ENCODE measurements around the gene SHC3. TPM values are rescaled to one million over a fixed set of nuclear protein-coding genes. Genes with fewer than 3 reads are reported as not detected.

Gene SHC3
- total RNA-seq, 1 experiment from 2014 or later: 0.66 TPM

- TF ChIP-seq CTCF (conservative IDR thresholded peaks at IDR 0.05; ENCODE audit: low read depth, low read length) (no peak), EZH2phosphoT487 (IDR thresholded peaks at IDR 0.05; ENCODE audit: borderline replicate concordance, low read length) (no peak), EZH2 (IDR thresholded peaks at IDR 0.05; ENCODE audit: low read length, unreplicated experiment) (no peak)
- no peaks in the 10 kb centered on the region for H3K4me1 ChIP-seq (ENCODE audit: insufficient read depth, low read length)
- no peak for ATAC-seq
- H3K79me2 ChIP-seq (ENCODE audit: low read length): no peaks in the 10 kb centered on the region
- no peaks in the 10 kb centered on the region for H3K27me3 ChIP-seq (ENCODE audit: low read length)
- H2AFZ ChIP-seq (ENCODE audit: low read length): no peak overlapping the region
- POLR2A ChIA-PET (ENCODE audit: unreplicated experiment): no interaction called here
- CTCF ChIA-PET: no interaction called here
- no peaks in the 10 kb centered on the region for H3K9me2 ChIP-seq (replicated peaks; ENCODE audit: low read length)
- H3K9ac ChIP-seq (ENCODE audit: low read length): no peak overlapping the region
- no TSS peak for BruUV-seq (replicated peaks)
- H3K9me3 ChIP-seq (ENCODE audit: low read length): no peaks in the 10 kb centered on the region
- no peak overlapping the region for H3K27ac ChIP-seq (ENCODE audit: low read length)
- DNase-seq: no peak
- no peaks in the 10 kb centered on the region for H3K36me3 ChIP-seq (ENCODE audit: low read depth, low read length)
- H3K4me2 ChIP-seq (ENCODE audit: low read length): no peak overlapping the region
- H4K20me1 ChIP-seq (ENCODE audit: low read length): no peaks in the 10 kb centered on the region
- intact Hi-C loops (cut with micrococcal nuclease): no loop called here
- H3F3A ChIP-seq (ENCODE audit: low read length, unreplicated experiment): no peaks in the 10 kb centered on the region
- H3K4me3 ChIP-seq (ENCODE audit: low read length): no peak overlapping the region
These were observed 105.2 kb downstream of the SHC3 start for GRCh38 chr9:89073397-89073796.

GRCh38 chr9:89071591-89071990, 107.0 kb downstream of the SHC3 start:
- no peaks in the 10 kb centered on the region for H3K9me3 ChIP-seq (ENCODE audit: low read length)
- intact Hi-C loops (cut with micrococcal nuclease): no loop called here
- BruUV-seq (replicated peaks): no TSS peak
- ChIA-PET POLR2A (ENCODE audit: unreplicated experiment) (no interaction called here), CTCF (no interaction called here)
- H3K27ac ChIP-seq (ENCODE audit: low read length): no peak overlapping the region
- ATAC-seq (no peak), DNase-seq (no peak)
- no peaks in the 10 kb centered on the region for H3K79me2 ChIP-seq (ENCODE audit: low read length)
- H3F3A ChIP-seq (ENCODE audit: low read length, unreplicated experiment): no peaks in the 10 kb centered on the region
- no peak overlapping the region for H3K4me3 ChIP-seq (ENCODE audit: low read length)
- H3K4me2 ChIP-seq (ENCODE audit: low read length): no peak overlapping the region
- H3K36me3 ChIP-seq (ENCODE audit: low read depth, low read length): no peaks in the 10 kb centered on the region
- no peaks in the 10 kb centered on the region for H3K9me2 ChIP-seq (replicated peaks; ENCODE audit: low read length)
- H3K9ac ChIP-seq (ENCODE audit: low read length): no peak overlapping the region
- H4K20me1 ChIP-seq (ENCODE audit: low read length): no peaks in the 10 kb centered on the region
- H3K27me3 ChIP-seq (ENCODE audit: low read length): no peaks in the 10 kb centered on the region
- no peak for TF ChIP-seq CTCF (conservative IDR thresholded peaks at IDR 0.05; ENCODE audit: low read depth, low read length)
- no peak overlapping the region for H2AFZ ChIP-seq (ENCODE audit: low read length)
- H3K4me1 ChIP-seq (ENCODE audit: insufficient read depth, low read length): no peaks in the 10 kb centered on the region

GRCh38 chr9:89066835-89067234, 111.8 kb downstream of the SHC3 start:
- Histone ChIP-seq H3K27me3 (ENCODE audit: low read length) (no peaks in the 10 kb centered on the region), H3K9me2 (replicated peaks; ENCODE audit: low read length) (no peaks in the 10 kb centered on the region), H3K9ac (ENCODE audit: low read length) (no peak overlapping the region), H3K4me2 (ENCODE audit: low read length) (no peak overlapping the region), H3K4me1 (ENCODE audit: insufficient read depth, low read length) (no peaks in the 10 kb centered on the region), H3K4me3 (ENCODE audit: low read length) (no peak overlapping the region), H3K79me2 (ENCODE audit: low read length) (no peaks in the 10 kb centered on the region), H3K36me3 (ENCODE audit: low read depth, low read length) (no peaks in the 10 kb centered on the region), H4K20me1 (ENCODE audit: low read length) (no peaks in the 10 kb centered on the region), H3K27ac (ENCODE audit: low read length) (no peak overlapping the region), H2AFZ (ENCODE audit: low read length) (no peak overlapping the region), H3F3A (ENCODE audit: low read length, unreplicated experiment) (no peaks in the 10 kb centered on the region), H3K9me3 (ENCODE audit: low read length) (no peaks in the 10 kb centered on the region)
- no peak for TF ChIP-seq EZH2phosphoT487 (IDR thresholded peaks at IDR 0.05; ENCODE audit: borderline replicate concordance, low read length)
- DNase-seq: no peak
- BruUV-seq (replicated peaks): no TSS peak
- CTCF ChIA-PET: no interaction called here
- intact Hi-C loops (cut with micrococcal nuclease): no loop called here
- POLR2A ChIA-PET (ENCODE audit: unreplicated experiment): no interaction called here
- no peak for ATAC-seq
